ENCODE data around the gene PREX1.
"Not testable (repeated sequence)": the region's sequence is repeated elsewhere in the genome, so short reads cannot be mapped to it uniquely, and the experiment has no call there.

The PREX1 gene

GRCh38 chr20:48845721-48846306 lies 18.0 kb upstream of the PREX1 start:
- no peak for DNase-seq

GRCh38 chr20:48844996-48845395 lies 17.2 kb upstream of the PREX1 start:
- DNase-seq, result no peak

- DNase-seq, result not testable (repeated sequence)
Measured at GRCh38 chr20:48843896-48844295, 16.1 kb upstream of the PREX1 start.

DNA sequence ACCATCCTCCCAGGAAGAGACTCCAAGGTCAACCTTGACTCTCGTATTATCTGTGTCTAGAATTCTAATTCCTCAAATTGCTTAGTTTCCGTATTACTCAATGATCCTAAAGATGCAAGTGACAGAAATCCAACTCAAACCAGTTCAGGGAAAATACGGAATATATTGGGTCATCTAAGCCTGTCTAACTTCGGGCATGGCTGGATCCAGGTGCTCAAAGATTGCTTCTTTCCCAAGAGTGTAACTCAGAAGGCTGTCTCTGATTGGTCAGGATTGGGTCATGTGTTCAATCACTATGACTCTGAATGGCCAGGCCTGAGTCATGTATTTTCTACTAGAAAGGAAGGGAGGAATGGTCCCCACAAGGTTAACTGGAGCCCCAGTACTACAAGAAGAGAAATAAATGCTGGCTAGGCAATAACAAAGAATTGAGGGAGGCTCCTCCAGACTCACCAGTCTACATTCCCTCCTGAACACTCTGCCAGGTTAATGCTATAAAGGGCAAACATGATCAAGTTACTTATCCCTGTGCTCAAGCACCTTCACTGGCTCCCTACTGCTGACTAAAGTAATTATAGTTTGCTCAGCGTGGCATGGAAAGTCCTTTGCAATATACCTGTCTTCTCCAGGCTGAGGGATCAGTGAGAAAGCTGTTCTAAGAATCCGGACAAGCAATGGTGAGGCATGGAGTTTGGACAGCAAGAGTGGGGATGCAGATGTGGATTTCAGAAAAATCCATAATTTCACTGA lies 15.4 kb upstream of the PREX1 start:
- DNase-seq, result no peak

DNA sequence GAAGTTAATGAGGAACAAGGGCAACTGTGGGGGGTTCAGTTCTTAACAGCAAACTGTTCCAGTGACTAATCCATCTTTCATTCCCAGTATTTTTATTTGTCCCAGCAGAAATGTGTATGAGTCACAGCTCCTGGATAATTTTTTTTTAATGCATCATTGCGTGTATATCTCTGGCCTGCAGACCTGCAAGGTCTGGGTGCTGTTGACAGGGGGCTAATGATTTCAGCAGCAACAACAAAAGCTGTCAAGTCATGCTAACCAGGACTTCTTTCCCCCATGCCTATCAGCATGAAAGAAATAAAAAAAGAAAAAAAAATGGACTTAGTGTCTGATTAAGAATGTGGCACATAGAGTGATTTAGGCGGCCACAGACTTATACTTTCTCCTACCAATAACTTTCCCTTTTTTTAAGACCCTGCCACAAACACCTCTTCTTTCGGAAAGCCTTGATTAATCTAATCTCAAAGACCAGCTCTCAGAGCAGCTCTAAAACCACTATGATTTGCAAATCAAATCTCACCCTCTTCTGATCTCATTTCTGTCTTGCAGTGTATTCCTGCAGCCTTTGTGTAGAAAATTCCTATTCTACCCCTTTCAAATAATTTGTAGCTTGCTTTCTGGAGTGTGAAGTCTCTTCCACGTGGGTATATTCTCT lies 14.2 kb upstream of the PREX1 start:
- peak; percentile 80 for DNase-seq

- no peak for DNase-seq
Measured at GRCh38 chr20:48841196-48841874, 13.5 kb upstream of the PREX1 start.

DNA sequence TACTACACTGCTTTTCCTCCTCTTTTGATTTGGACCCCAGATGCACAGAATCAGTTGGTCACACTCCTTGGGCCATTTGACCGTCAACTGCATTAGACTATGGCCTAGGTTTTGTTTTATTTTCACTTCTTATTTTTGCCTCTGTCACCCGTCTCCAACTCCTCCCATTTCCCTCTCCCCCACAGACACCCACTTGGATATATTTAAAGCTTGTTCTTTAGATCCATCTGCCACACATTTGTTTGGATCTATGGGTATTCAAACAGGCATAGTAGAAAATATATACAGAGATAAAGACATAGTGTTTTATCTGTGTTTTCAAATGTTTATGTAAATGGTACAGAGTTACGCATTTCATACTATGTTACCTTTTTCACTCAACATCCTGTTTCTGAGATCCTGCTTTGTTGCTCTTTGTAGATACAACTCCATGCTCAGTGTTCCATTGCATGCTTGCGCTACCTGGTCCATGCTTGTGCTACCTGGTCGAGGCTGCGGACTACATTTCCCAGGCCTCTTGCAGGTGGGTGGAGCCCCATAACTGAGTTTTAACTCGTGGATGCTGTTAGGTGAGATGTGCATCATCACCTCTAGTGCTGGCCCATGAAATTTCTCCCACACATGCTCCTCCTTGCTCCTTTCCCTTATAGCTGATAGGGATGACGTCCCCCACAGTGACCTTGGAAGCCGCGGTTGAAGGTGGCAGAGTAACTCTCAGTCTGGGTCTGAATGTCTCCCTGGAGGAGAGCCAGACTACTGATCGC lies 11.5 kb upstream of the PREX1 start:
- DNase-seq, result no peak

DNA sequence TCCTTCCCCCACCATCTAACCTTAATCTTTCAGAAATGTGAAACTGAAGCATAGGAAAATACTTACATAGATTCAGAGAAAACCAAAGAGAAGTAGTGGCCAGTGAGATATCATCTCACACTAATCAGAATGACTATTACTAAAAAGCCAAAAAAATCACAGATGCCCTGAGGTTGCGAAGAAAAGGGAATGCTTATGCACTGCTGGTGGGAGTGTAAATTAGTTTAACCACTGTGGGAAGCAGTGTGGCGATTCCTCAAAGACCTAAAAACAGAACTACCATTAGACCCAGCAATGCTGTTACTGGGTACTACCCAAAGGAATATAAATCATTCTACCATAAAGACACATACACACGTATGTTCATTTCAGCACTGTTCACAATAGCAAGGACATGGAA lies 9.2 kb upstream of the PREX1 start:
- no peak for DNase-seq

DNA sequence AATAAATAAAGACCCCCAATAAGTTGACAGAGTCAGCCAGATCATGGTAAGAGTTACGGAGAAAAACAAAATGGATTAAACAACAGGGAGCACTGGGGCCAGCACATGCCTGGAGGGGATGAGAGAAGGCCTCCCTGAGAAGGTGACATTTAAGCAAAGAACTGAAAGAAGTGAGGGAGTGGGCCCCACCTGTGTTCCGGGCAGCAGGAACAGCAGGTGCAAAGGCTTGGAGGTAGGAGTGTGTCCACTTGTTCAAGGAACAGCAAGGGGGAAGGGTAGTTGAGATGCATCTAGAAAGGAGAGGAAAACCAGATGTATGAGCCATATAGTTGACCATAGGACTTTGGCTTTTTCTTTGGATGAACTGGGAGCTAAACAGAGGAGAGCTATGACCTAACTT lies 7.6 kb upstream of the PREX1 start:
- DNase-seq, result no peak

GRCh38 chr20:48834278-48834677 lies 6.5 kb upstream of the PREX1 start:
- DNase-seq, result no peak

DNA sequence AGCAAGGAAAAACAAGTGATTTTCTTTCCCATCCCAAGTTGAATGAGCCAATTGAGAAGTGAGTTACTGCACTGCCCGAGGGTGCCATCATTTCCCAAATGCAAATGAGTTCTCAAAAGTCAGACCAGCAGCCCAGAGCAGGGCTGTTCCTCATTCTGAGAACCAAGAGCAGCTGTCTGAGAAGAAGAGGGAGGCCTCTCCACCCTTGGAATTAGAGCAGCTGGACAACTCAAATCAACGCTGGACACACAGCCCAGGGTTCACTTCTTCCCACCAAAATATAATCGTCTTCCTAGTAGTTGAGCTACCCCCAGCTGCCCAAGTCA lies 4.6 kb upstream of the PREX1 start:
- DNase-seq, result no peak

DNA sequence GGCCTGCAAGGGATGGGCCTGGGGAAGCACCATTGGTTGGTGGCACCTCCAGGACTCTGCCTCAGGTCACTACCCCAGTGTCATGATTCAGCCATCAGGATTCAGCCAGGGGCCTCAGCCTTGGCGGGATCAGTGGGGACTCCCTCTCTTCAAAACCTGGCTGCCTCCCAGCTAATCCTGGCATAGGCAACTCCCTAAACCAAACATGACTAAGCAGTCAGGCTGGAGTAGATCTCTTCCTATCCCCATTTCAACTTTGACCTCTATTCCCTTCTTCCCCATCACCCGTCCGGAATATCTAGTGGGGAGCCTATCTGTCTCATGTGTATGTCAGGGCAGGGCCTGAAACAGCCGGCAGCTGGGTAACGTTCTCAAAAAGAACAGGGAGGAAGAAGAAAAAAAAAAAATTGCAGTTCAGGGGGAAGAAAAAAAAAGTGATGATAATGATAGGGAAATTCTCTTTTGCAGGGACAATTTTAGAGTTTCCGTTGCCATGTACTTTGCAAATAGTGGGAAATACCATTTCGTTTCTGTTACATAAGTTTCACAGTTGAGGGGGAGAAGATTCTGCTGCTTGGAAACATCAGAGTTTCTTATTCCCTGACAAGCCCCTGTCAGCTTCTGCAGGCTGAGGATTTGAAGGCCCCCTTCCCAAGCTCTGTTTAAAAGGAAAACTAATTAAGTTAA lies 4.1 kb upstream of the PREX1 start:
- no peak for DNase-seq

DNA sequence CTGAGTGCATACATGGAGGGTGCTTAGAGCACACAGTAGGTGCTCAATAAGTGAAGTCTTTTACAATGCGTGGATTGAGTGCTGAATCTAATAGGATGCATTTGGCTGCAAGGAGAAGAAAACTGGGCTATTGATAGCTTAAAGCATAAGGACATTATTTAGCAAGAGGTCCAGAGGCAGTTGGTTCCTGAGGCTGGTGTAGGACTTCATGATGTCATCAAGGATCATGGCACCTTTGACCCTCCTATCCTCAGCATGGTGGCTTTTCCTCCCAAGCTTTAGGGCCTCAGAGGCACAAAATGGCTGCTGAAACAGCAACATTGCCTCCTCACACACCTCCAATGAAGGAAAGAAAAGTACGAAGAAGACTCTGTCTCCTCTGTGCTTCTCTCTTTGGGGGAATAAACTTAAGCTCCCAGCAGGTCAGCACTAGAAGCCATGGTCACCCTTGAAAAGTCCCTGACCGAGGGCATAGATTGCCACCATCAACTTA lies 3.1 kb upstream of the PREX1 start:
- no peak for DNase-seq

DNA sequence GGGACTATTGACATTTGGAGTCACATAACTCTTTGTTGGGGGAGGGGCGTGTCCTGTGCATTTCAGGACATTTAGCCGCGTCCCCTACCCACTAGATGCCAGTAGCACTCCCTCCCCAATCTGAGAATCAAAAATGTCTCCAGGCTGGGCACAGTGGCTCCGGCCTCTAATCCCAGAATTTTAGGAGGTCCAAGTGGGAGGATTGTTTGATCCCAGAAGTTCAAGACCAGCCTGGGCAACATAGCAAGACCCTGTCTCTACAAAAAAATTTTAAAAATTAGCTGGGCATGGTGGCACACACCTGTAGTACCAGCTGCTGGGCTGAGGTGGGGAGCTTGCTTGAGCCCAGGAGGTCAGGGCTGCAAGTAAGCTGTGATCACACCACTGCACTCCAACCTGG lies 2.1 kb upstream of the PREX1 start:
- DNase-seq, result no peak

- no peak for DNase-seq
Measured at GRCh38 chr20:48828734-48829460, 1.1 kb upstream of the PREX1 start.

- DNase-seq, result no peak
Measured at GRCh38 chr20:48826883-48827771, 672 bp downstream of the PREX1 start.

GRCh38 chr20:48826480-48826879 lies 1.3 kb downstream of the PREX1 start:
- not testable (repeated sequence) for DNase-seq

DNA sequence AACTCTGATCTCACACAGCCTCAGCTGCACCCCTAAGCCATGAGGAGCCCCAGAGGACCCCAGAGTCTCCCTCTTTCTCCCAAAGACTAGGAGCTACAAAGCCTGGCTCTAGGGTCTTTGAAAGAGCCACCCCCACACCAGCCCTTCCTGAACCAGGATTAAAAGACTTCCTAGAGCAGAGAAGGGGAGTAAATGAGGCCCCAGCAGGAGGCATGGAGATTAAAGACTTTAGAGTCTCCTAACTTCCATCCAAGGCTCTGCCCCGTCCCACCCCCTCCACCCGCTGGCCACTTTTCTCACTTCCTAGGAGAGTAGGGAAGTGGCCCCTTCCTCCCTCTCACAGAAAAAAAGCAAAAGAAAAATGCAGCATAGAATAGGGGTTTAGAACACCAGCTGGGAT lies 1.7 kb downstream of the PREX1 start:
- DNase-seq, result no peak

GRCh38 chr20:48825566-48825920 lies 2.3 kb downstream of the PREX1 start:
- DNase-seq, result no peak

- DNase-seq, result no peak
Measured at GRCh38 chr20:48824830-48825565, 2.8 kb downstream of the PREX1 start.
